ENCODE data around the gene CAMK1D. TPM values are rescaled to one million over a fixed set of nuclear protein-coding genes. Genes with fewer than 3 reads are reported as not detected.

The CAMK1D gene
- total and polyA plus RNA-seq, 2 of the 4 experiments (the other 2 are of a cell fraction): 5.0 to 5.3 TPM

GRCh38 chr10:12314836-12315235 is 34.5 kb upstream of the CAMK1D start:
- ChIA-PET POLR2A (ENCODE audit: unreplicated experiment) (interaction anchor here (0.6 kb wide), 2 partner anchors 9 to 119 kb away, joined by 5 to 11 read pairs; partner anchors contain the start of genes CDC123 and NUDT5), CTCF (no interaction called here)
- Histone ChIP-seq H3K27me3 (ENCODE audit: control insufficient read depth, insufficient read depth, low read length) (no peaks in the 10 kb centered on the region), H3K23ac (ENCODE audit: low read depth, low read length) (no peak overlapping the region), H3K4me1 (ENCODE audit: control insufficient read depth, insufficient read depth, low read length) (no peaks in the 10 kb centered on the region), H4K20me1 (ENCODE audit: insufficient read depth, low read length) (no peaks in the 10 kb centered on the region), H3K4ac (ENCODE audit: low read depth, low read length) (no peak overlapping the region), H2BK20ac (ENCODE audit: low read depth, low read length) (no peak overlapping the region), H2BK5ac (ENCODE audit: low read depth, low read length, poor library complexity, severe bottlenecking) (no peak overlapping the region), H3K9me1 (ENCODE audit: insufficient read depth, low read length) (no peaks in the 10 kb centered on the region), H2AK5ac (ENCODE audit: low read depth, low read length) (no peak overlapping the region), H3K9me3 (ENCODE audit: control insufficient read depth, insufficient read depth, low read length) (no peaks in the 10 kb centered on the region), H4K8ac (ENCODE audit: low read depth in 2 of 2, low read length in 2 of 2) (no peak overlapping the region), H4K5ac (ENCODE audit: low read depth, low read length) (no peak overlapping the region), H3K27ac (ENCODE audit: insufficient read depth, low read length) (no peak overlapping the region), H2AK9ac (replicated peaks; ENCODE audit: low read depth, low read length, poor library complexity) (no peak overlapping the region), H2BK120ac (ENCODE audit: low read depth, low read length) (no peak overlapping the region), H3K56ac (ENCODE audit: extremely low read depth, insufficient read depth, low read length) (no peak overlapping the region), H4K91ac (ENCODE audit: insufficient read depth, low read depth, low read length) (no peak overlapping the region), H2AFZ (replicated peaks; ENCODE audit: low read length, poor library complexity) (no peak overlapping the region), H3K14ac (replicated peaks; ENCODE audit: low read depth, low read length) (no peak overlapping the region), H3K36me3 (ENCODE audit: control insufficient read depth, insufficient read depth, low read length) (no peaks in the 10 kb centered on the region), H2BK15ac (ENCODE audit: low read depth, low read length) (no peak overlapping the region), H3K18ac (ENCODE audit: low read depth, low read length) (no peak overlapping the region), H3K79me1 (ENCODE audit: low read depth in 1 of 2, low read length in 2 of 2) (no peaks in the 10 kb centered on the region), H3K9ac (ENCODE audit: low read depth, low read length) (no peak overlapping the region), H3K4me3 (ENCODE audit: insufficient read depth, low read depth, low read length) (no peak overlapping the region), H3K4me2 (ENCODE audit: low read depth, low read length) (no peak overlapping the region)
- no peak for ATAC-seq (ENCODE audit: low read depth)
- DNase-seq: no peak
- in situ Hi-C loops (cut with MboI; ENCODE audit: low sequenced_read_pairs) (no loop called here), dilution Hi-C loops (cut with HindIII; ENCODE audit: low sequenced_read_pairs, unreplicated experiment) (no loop called here), intact Hi-C loops (cut with micrococcal nuclease) (no loop called here)
- no TSS peak for BruUV-seq (replicated peaks)
- WGBS, 2 experiments (ENCODE audit: extremely low coverage in 2 of 2, insufficient read length in 1 of 2): no CpG with 5 or more reads among the region's 6 CpGs
- no peak for TF ChIP-seq CEBPB (IDR thresholded peaks at IDR 0.05; ENCODE audit: low read depth, low read length)
- TF ChIP-seq MAZ (IDR thresholded peaks at IDR 0.05; ENCODE audit: borderline replicate concordance, low read depth, low read length): no peak
- no peak for TF ChIP-seq SMC3 (IDR thresholded peaks at IDR 0.05; ENCODE audit: low read depth, low read length)
- no peak for TF ChIP-seq ELK1 (IDR thresholded peaks at IDR 0.05; ENCODE audit: borderline replicate concordance, low read depth, low read length)
- no peak for TF ChIP-seq USF2 (IDR thresholded peaks at IDR 0.05; ENCODE audit: low read depth, low read length)
- TF ChIP-seq RFX5 (IDR thresholded peaks at IDR 0.05; ENCODE audit: low read depth, low read length): no peak
- no peak for TF ChIP-seq RCOR1 (IDR thresholded peaks at IDR 0.05; ENCODE audit: insufficient replicate concordance, low read length)
- TF ChIP-seq MAFK (IDR thresholded peaks at IDR 0.05; ENCODE audit: low read depth, low read length): no peak
- no peak for TF ChIP-seq POLR2A (IDR thresholded peaks at IDR 0.05; ENCODE audit: low read depth, low read length)
- TF ChIP-seq BHLHE40 (IDR thresholded peaks at IDR 0.05; ENCODE audit: low read depth, low read length): no peak
- TF ChIP-seq MXI1 (IDR thresholded peaks at IDR 0.05; ENCODE audit: borderline replicate concordance, low read depth, low read length): no peak
- TF ChIP-seq RAD21 (IDR thresholded peaks at IDR 0.05; ENCODE audit: low read length): no peak
- no peak for TF ChIP-seq NFE2L2 (IDR thresholded peaks at IDR 0.05; ENCODE audit: low read depth, low read length)
- TF ChIP-seq CHD1 (IDR thresholded peaks at IDR 0.05; ENCODE audit: low read depth, low read length): no peak

Data from IMR-90 (cell line).